ENCODE results near the gene SMIM10L1.

SMIM10L1 gene

GRCh38 chr12:11171145-11171968 lies at the start of gene SMIM10L1:
Gene SMIM10L1, plus strand, starts transcription at chr12:11171194. Its CDS starts 163 bp downstream, at chr12:11171357.
- peaks cover 13% of the 10 kb centered on the region for H3K36me3 ChIP-seq (ENCODE audit: control insufficient read depth, insufficient read depth, low read length)
- H3K27ac ChIP-seq (ENCODE audit: low read depth, low read length), result peak within 1 kb of the TSS; percentile 97
- peak within 1 kb of the TSS; percentile 100 for H3K4me3 ChIP-seq (ENCODE audit: low read depth, low read length)

GRCh38 chr12:11130382-11130781 lies 40.6 kb upstream of the SMIM10L1 start:
- Histone ChIP-seq H3K4me3 (ENCODE audit: low read depth, low read length) (no peak overlapping the region), H3K9ac (ENCODE audit: low read depth, low read length) (no peak overlapping the region), H3K27me3 (ENCODE audit: control insufficient read depth, insufficient read depth, low read length) (no peaks in the 10 kb centered on the region), H3K36me3 (ENCODE audit: control insufficient read depth, insufficient read depth, low read length) (no peaks in the 10 kb centered on the region), H3K4me1 (ENCODE audit: control insufficient read depth, insufficient read depth, low read length) (no peaks in the 10 kb centered on the region), H3K27ac (ENCODE audit: low read depth, low read length) (no peak overlapping the region), H3K9me3 (ENCODE audit: control insufficient read depth, insufficient read depth, low read length) (no peaks in the 10 kb centered on the region)

More at GRCh38 chr12:11171145-11171968, at the start of gene SMIM10L1:
- Histone ChIP-seq H3K27me3 (ENCODE audit: control insufficient read depth, insufficient read depth, low read length) (no peaks in the 10 kb centered on the region), H3K9me3 (ENCODE audit: control insufficient read depth, insufficient read depth, low read length) (no peaks in the 10 kb centered on the region), H3K4me1 (ENCODE audit: control insufficient read depth, insufficient read depth, low read length) (peaks cover 8% of the 10 kb centered on the region; the same call in 1 of the 2 replicates), H3K9ac (ENCODE audit: low read depth, low read length) (peak within 1 kb of the TSS; percentile 99)

GRCh38 chr12:11130999-11131398 lies 40.0 kb upstream of the SMIM10L1 start:
- Histone ChIP-seq H3K9ac (ENCODE audit: low read depth, low read length) (no peak overlapping the region), H3K4me1 (ENCODE audit: control insufficient read depth, insufficient read depth, low read length) (no peaks in the 10 kb centered on the region), H3K36me3 (ENCODE audit: control insufficient read depth, insufficient read depth, low read length) (no peaks in the 10 kb centered on the region), H3K27ac (ENCODE audit: low read depth, low read length) (no peak overlapping the region), H3K4me3 (ENCODE audit: low read depth, low read length) (no peak overlapping the region), H3K9me3 (ENCODE audit: control insufficient read depth, insufficient read depth, low read length) (no peaks in the 10 kb centered on the region), H3K27me3 (ENCODE audit: control insufficient read depth, insufficient read depth, low read length) (no peaks in the 10 kb centered on the region)

DNA sequence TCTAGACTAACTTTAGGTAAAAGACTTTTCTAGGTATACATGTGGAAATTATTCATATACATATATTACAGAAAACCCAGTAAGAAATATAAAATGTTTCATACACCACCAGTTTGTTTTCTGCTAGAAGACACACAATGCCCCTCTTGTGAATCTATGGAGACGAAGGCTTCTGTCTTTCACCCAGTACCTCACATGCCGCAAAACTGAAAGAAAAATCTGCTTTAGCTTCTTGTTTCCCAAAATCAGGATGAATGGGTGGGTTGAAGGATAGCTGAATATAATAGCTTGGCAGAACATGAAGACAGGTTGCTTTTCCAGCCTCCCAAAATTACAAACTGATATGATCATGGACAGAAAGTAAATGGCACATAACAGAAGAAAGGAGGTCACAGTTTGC lies 37.8 kb upstream of the SMIM10L1 start:
- Histone ChIP-seq H3K36me3 (ENCODE audit: control insufficient read depth, insufficient read depth, low read length) (no peaks in the 10 kb centered on the region), H3K27ac (ENCODE audit: low read depth, low read length) (no peak overlapping the region), H3K9ac (ENCODE audit: low read depth, low read length) (no peak overlapping the region), H3K4me3 (ENCODE audit: low read depth, low read length) (no peak overlapping the region), H3K4me1 (ENCODE audit: control insufficient read depth, insufficient read depth, low read length) (no peaks in the 10 kb centered on the region), H3K27me3 (ENCODE audit: control insufficient read depth, insufficient read depth, low read length) (no peaks in the 10 kb centered on the region), H3K9me3 (ENCODE audit: control insufficient read depth, insufficient read depth, low read length) (no peaks in the 10 kb centered on the region)

- no peaks in the 10 kb centered on the region for H3K9me3 ChIP-seq (ENCODE audit: control insufficient read depth, insufficient read depth, low read length)
- no peak overlapping the region for H3K9ac ChIP-seq (ENCODE audit: low read depth, low read length)
- H3K27ac ChIP-seq (ENCODE audit: low read depth, low read length), result no peak overlapping the region
- no peaks in the 10 kb centered on the region for H3K36me3 ChIP-seq (ENCODE audit: control insufficient read depth, insufficient read depth, low read length)
- H3K27me3 ChIP-seq (ENCODE audit: control insufficient read depth, insufficient read depth, low read length), result no peaks in the 10 kb centered on the region
- no peak overlapping the region for H3K4me3 ChIP-seq (ENCODE audit: low read depth, low read length)
- H3K4me1 ChIP-seq (ENCODE audit: control insufficient read depth, insufficient read depth, low read length), result no peaks in the 10 kb centered on the region
Measured at GRCh38 chr12:11133816-11134215, 37.2 kb upstream of the SMIM10L1 start.

DNA sequence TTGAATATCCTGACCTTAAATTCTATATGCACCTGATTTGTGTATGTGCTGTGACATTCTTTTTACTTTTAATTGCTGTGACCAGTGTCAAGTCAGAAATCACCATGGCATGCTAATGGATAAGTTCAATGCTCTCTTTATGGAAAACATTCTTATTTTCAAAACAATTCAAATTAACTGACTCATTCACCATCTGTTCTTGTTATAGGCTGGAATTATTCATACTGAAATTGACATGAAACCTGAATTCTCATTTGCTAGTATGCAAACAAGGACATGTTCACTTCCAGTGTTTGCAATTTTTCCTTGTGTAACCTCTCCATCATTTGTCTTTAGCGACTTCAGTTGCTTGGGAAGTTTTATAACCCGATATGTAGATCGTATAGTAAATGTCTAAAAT lies 36.7 kb upstream of the SMIM10L1 start, which contains the start of gene TAS2R30:
TSS of gene TAS2R30 (minus strand) at position 340 of the 400 bp plus-strand sequence. CDS start 400 bp downstream, outside the sequence.
- no peaks in the 10 kb centered on the region for H3K36me3 ChIP-seq (ENCODE audit: control insufficient read depth, insufficient read depth, low read length)
- no peaks in the 10 kb centered on the region for H3K27me3 ChIP-seq (ENCODE audit: control insufficient read depth, insufficient read depth, low read length)
- H3K9ac ChIP-seq (ENCODE audit: low read depth, low read length), result no peak within 1 kb of the TSS
- no peaks in the 10 kb centered on the region for H3K4me1 ChIP-seq (ENCODE audit: control insufficient read depth, insufficient read depth, low read length)
- H3K4me3 ChIP-seq (ENCODE audit: low read depth, low read length), result no peak within 1 kb of the TSS
- no peaks in the 10 kb centered on the region for H3K9me3 ChIP-seq (ENCODE audit: control insufficient read depth, insufficient read depth, low read length)
- no peak within 1 kb of the TSS for H3K27ac ChIP-seq (ENCODE audit: low read depth, low read length)

DNA sequence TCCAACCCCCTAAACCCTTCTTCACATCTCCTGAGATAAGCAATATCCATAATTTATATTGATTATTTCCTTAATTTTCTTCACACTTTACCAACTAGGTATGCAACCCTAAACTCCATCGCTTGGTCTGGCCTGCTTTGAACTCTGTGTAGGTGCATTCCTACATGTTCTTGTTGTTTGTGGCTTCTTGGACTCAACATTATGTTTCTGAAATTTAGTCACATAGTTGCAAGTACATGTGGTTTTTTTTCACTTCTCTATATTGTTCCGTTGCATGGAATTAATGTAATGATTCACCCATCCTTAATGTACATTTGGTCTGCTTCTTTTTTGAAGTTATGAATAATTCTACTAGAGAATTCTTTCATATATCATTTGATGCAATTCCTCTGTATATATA lies 34.9 kb upstream of the SMIM10L1 start:
- Histone ChIP-seq H3K4me1 (ENCODE audit: control insufficient read depth, insufficient read depth, low read length) (no peaks in the 10 kb centered on the region), H3K9me3 (ENCODE audit: control insufficient read depth, insufficient read depth, low read length) (no peaks in the 10 kb centered on the region), H3K36me3 (ENCODE audit: control insufficient read depth, insufficient read depth, low read length) (no peaks in the 10 kb centered on the region), H3K4me3 (ENCODE audit: low read depth, low read length) (no peak overlapping the region), H3K9ac (ENCODE audit: low read depth, low read length) (no peak overlapping the region), H3K27me3 (ENCODE audit: control insufficient read depth, insufficient read depth, low read length) (no peaks in the 10 kb centered on the region), H3K27ac (ENCODE audit: low read depth, low read length) (no peak overlapping the region)

DNA sequence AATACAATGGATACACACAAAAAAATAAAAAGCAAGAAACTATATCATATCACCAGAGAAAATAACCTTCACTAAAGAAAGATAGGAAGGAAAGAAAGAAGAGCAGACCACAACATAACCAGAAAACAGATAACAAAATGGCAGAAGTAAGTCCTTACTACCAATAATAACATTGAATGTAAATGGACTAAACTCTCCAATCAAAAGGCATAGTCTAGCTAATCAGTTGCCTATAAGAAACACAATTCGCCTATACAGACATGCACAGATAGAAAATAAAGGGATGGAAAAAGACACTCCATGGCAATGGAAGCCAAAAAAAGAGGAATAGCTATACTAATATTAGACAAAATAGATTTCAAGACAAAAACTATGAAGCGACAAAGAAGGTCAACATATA lies 27.6 kb upstream of the SMIM10L1 start:
- no peak overlapping the region for H3K9ac ChIP-seq (ENCODE audit: low read depth, low read length)
- H3K4me1 ChIP-seq (ENCODE audit: control insufficient read depth, insufficient read depth, low read length), result no peaks in the 10 kb centered on the region
- no peaks in the 10 kb centered on the region for H3K9me3 ChIP-seq (ENCODE audit: control insufficient read depth, insufficient read depth, low read length)
- no peaks in the 10 kb centered on the region for H3K36me3 ChIP-seq (ENCODE audit: control insufficient read depth, insufficient read depth, low read length)
- no peaks in the 10 kb centered on the region for H3K27me3 ChIP-seq (ENCODE audit: control insufficient read depth, insufficient read depth, low read length)
- H3K27ac ChIP-seq (ENCODE audit: low read depth, low read length), result no peak overlapping the region
- no peak overlapping the region for H3K4me3 ChIP-seq (ENCODE audit: low read depth, low read length)

DNA sequence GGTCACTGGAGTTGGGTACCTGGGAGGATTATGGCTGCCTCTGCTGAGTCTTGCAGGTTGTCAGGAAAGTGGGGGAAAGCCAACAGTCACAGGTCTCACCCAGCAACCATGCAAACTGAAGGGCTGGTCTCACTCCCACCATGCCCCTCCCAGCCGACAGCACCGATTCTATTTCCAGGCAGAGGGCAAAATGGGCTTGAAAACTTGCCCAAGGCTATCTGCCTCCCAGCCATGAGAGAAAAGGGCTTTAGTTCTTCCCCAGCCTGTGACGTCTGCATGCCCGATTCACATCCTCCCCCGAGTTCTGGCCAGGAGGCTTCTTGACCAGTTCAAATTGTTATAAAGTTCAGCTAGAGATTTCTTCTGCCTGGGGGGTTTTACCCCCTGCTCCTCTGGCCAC lies 26.7 kb upstream of the SMIM10L1 start:
- no peak overlapping the region for H3K27ac ChIP-seq (ENCODE audit: low read depth, low read length)
- H3K9me3 ChIP-seq (ENCODE audit: control insufficient read depth, insufficient read depth, low read length), result no peaks in the 10 kb centered on the region
- H3K36me3 ChIP-seq (ENCODE audit: control insufficient read depth, insufficient read depth, low read length), result no peaks in the 10 kb centered on the region
- H3K4me1 ChIP-seq (ENCODE audit: control insufficient read depth, insufficient read depth, low read length), result no peaks in the 10 kb centered on the region
- H3K4me3 ChIP-seq (ENCODE audit: low read depth, low read length), result no peak overlapping the region
- H3K27me3 ChIP-seq (ENCODE audit: control insufficient read depth, insufficient read depth, low read length), result no peaks in the 10 kb centered on the region
- H3K9ac ChIP-seq (ENCODE audit: low read depth, low read length), result no peak overlapping the region

- Histone ChIP-seq H3K9ac (ENCODE audit: low read depth, low read length) (no peak overlapping the region), H3K36me3 (ENCODE audit: control insufficient read depth, insufficient read depth, low read length) (peaks cover 6% of the 10 kb centered on the region; the same call in 1 of the 2 replicates), H3K27ac (ENCODE audit: low read depth, low read length) (no peak overlapping the region), H3K4me1 (ENCODE audit: control insufficient read depth, insufficient read depth, low read length) (no peaks in the 10 kb centered on the region), H3K27me3 (ENCODE audit: control insufficient read depth, insufficient read depth, low read length) (no peaks in the 10 kb centered on the region), H3K9me3 (ENCODE audit: control insufficient read depth, insufficient read depth, low read length) (peaks cover 4% of the 10 kb centered on the region; the same call in 1 of the 2 replicates), H3K4me3 (ENCODE audit: low read depth, low read length) (no peak overlapping the region)
Measured at GRCh38 chr12:11147420-11147819, 23.6 kb upstream of the SMIM10L1 start.

- Histone ChIP-seq H3K27me3 (ENCODE audit: control insufficient read depth, insufficient read depth, low read length) (no peaks in the 10 kb centered on the region), H3K27ac (ENCODE audit: low read depth, low read length) (no peak overlapping the region), H3K9ac (ENCODE audit: low read depth, low read length) (no peak overlapping the region), H3K4me1 (ENCODE audit: control insufficient read depth, insufficient read depth, low read length) (peaks cover 5% of the 10 kb centered on the region; the same call in 1 of the 2 replicates), H3K9me3 (ENCODE audit: control insufficient read depth, insufficient read depth, low read length) (peaks cover 5% of the 10 kb centered on the region), H3K36me3 (ENCODE audit: control insufficient read depth, insufficient read depth, low read length) (peaks cover 6% of the 10 kb centered on the region; the same call in 1 of the 2 replicates), H3K4me3 (ENCODE audit: low read depth, low read length) (no peak overlapping the region)
Measured at GRCh38 chr12:11150832-11151231, 20.2 kb upstream of the SMIM10L1 start.
